COLO829 (cell line): Measurements from ENCODE around the gene ADAM8.

Experiments
- DNase-seq: peaks from one replicate; pipeline ENCODE4 v3.0.0; 2012; ENCODE audit warnings: low spot score

Gene ADAM8

DNA sequence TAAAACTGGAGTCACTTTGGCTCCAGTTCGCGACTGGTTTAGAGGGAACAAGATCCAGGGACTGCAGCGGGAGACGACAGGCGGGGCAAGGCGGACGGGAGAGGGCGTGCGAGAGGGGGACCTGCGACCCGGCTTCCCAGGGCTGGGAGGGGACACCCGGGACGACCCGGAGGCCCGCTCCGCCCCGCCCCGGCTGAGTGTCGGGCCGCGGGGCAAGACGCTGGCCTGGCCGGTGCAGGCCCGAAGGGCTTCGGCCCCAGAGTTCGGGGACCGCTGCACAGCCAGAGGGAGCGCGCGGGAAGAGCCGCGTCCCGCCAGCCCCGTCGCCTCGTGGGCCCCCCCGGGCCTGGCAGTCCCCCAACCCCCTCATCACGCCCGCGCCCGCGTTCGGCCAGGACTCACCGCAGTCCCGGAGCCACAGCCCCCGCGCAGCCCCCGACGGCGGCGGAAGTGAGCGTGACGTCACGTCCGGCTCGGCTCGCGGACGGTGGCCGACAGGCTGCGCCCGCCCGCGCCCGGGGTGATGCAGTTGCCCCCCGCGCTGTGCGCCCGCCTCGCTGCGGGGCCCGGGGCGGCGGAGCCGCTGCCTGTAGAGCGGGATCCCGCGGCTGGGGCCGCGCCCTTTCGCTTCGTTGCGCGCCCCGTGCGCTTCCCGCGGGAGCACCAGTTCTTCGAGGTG, 31.9 kb upstream of the ADAM8 start, which contains the start of the genes TUBGCP2 and ZNF511:
Gene TUBGCP2, minus strand, starts transcription at position 452 of the 679 bp plus-strand sequence. CDS start 5,931 bp downstream, outside the sequence.
Gene ZNF511, plus strand, starts transcription at position 494 of the 679 bp plus-strand sequence. Its CDS starts 30 bp downstream, at position 524.
- peak; percentile 38 for DNase-seq

DNA sequence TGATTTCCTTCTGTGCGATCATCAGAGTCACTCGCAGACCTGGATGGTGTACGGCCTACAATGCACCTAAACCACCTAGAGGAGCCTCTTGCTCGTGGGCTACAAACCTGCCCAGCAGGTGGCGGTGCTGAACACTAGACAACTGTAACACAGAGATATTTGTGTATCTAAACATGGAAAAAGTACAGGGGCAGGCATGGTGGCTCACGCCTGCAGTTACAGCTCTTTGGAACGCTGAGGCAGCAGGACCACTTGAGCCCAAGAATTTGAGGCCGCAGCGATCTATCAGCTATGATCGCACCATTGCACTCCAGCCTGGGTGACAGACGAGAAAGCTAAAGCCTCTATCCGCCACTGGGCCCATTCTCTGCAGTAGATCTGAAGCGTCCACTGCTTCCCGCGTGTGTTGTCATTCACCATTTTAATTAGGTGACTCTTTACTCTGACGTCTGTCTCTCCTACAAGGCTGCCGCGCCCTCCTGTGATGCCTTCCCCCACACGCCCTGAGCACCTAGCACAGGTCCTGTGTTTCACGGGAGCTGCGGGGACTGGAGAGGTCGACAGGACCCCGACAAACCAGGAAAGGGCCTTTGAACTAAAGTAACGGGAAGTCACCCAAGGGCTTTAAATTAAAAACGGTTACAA, 31.2 kb upstream of the ADAM8 start:
- DNase-seq, result peak; percentile 16

DNA sequence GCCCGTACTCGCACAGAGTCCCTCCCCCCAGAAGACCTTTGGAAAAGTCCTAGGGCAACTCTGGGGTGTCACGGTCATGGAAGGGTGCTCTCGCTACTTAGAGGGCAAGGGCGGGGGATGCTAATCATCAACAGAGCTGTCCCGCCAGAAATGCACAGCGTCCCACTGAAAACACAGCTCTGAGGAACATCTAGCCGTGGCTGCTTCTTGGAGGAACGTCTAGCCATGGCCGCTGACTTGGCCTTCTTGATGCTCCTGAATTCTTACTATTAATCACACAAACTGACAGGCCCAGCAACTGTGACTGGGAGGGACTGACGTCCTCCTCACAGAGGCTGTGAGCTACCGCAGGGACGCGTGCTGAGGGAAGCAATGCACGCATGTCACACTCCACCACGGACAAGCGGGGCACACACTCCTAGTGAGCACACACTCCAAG, 30.3 kb upstream of the ADAM8 start:
- no peak for DNase-seq

DNA sequence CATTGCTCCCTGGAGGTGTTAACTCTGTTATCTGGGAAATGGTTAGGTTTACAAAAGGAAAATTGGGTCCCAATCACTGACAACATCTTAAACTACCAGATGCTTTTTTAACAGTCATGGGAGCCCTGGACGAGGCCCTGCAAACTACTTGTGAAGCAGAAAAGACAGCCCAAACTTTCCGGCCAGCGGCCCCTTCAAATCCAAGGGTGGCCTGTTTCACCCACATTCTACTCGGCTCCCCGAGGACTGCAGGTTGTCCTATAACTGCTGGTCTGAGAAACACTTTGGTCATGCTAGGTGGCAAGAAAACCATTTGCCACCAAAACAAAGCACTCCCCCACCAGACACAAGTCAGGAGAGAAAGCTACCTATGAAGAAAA, 29.4 kb upstream of the ADAM8 start:
- DNase-seq, result no peak

DNA sequence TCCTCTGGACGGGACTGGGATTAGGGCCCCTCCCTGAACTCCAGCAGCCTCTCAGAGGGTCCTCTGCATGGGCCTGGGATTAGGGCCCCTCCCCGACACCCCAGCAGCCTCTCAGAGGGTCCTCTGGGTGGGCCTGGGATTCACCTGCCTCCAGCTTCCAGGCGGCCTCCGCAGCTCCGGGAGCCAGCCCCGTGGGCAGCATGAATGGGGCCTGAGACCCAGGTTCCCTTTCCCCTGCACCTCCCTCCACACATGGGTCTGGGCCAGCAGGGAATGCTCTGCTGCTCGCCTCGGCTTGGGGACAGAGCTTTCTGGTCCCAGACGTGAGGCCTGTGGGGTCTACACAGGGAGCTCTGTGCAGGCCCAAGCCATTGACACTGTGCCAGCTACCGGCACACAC, 26.5 kb upstream of the ADAM8 start:
- DNase-seq, result no peak

DNA sequence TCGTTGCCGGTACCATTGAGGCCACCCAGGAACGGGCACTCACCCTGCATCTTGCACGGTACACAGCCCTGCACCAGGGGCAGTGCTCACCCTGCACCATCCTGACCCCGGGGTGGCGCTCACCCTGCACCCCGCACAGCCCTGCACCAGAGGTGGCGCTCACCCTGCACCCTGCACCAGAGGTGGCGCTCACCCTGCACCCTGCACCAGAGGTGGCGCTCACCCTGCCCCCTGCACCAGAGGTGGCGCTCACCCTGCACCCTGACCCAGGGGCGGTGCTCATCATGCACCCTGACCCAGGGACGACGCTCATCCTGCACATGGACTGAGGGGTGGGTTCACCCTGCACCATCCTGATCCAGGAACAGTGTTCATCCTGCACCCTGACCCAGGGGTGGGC, 25.6 kb upstream of the ADAM8 start:
- no peak for DNase-seq

DNA sequence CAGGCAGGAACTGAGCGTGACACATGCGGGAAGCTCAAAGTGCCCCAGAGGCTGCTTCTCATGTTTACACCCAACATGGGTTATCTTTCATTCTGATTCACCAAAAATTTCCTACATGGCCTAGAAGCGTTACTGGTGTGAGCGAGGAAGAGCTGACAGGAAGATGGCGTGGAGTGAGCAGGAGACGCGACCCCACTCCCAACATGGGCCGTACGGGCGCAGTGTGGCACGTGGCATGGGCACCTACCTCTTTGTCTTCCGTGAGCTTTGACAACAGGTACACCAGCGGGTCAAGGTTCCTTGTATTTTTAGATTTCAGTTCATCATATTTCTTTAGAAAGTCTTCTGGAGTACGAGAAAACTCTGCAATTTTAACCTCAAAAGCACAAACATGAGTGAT, 23.1 kb upstream of the ADAM8 start:
- DNase-seq, result no peak

DNA sequence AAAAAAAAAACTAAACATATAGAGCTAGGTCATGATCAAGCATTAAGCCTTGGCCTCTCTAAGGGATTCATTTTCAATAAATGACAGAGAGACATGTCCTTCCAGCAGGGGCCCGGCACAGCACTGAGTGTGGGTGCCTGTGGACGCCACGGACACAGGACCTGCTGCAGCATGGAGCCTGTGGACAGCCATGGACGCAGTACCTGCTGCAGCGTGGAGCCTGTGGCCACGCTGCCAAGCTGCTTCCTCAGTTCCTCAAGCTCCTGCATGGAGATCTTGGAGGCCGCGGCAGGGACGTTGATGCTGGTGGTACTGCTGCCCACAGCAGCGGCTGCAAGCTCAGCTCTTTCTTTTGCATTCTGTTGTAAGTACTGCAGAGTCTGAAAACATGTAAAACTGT, 22.6 kb upstream of the ADAM8 start:
- no peak for DNase-seq

DNA sequence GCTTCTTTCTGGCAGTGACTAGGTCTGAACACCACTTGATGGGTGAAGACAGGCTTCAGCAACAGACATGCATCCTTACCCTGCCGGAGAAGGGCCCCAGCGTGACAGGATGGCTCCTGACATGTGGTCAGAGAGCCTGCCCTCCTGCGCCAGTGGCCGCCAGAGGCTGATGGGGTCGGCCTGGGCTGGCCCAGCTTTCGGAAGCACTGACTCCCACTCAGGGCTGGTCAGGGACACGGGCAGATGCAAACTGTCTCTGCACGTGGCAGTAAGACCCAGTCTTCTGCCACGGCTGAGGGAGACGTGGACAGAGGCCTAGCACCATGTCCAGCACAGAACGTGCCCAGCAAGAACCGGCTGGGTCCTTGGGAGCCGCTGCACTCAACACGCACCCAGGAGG, 21.8 kb upstream of the ADAM8 start:
- no peak for DNase-seq

DNA sequence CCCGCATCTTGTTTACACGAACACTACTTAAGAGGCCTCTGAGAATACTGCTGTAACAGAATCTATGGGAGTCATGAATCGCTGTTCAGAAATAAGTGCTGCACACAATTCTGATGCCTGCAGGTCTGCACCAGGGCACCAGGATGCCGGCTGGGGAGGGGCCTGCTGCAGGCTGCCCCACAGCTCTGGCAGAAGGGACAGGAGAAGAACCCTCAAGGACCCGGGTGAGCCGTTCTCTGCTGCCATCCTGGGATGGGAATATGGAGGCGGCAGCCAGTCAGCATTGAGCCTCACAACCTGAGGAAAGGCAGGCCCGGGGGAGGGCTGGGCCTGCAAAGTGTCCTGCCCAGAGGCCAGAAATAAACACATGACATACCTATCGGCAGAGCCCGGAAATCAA, 20.8 kb upstream of the ADAM8 start:
- no peak for DNase-seq

DNA sequence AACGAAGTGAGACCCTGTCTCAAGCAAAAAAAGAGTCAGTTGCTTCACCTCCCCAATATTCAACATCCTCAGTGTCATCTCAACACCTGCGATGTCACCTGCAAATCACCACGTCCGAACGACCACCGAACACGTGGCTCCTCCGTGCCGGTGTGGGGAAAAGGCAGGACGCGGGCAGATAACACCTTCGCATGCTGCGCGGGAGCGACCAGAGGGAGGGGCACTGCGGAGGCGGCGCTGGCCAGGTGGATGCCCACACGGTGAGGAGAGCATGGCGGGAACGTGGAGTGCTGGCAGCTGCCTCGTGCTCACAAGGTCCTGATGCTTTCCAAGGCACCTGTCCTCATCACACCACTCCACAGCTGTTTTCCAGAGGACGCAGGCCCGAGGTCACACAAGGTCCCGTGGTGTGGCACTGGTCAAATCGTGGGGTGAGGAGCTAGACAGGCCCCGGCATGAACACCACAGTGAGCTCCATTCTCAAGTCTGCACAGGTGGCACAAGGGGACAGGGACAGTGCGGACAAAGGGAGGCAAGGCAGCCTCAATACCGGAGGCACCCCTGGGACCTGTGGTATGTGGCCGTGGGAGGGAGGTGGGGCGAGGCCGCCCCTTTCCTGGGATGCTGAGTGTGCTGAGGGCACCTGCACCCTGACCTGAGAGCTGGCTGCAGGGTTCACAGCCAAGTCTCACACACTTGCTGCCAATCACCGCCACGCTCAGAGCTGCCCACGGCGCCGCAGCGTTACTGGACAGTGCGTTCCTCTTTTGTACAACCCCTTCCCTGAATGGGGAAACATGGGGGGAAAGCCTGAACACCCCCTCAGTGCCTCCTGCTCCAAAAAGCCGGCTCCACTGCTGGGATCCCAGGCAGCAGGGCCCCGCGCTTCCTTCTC, 19.0 kb upstream of the ADAM8 start:
- no peak for DNase-seq

DNA sequence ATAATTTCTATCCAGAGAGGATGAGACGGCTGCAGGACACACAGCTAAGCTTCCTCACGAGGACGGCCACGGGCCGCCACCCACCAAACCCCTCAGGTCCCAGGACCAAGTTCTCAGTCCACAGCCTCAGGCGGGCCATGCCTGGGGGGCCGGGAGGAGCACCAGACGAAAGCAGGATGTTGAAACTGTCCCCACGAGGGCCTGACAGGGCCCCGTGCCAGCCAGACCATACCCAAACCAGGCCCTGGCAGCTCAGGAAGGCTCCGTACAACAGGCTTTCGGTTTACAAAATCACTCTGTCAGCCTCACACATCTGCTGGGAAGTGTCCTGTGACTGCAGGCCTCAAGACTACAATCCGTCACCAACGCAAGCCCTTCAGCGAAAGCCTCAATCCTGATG, 17.5 kb upstream of the ADAM8 start:
- no peak for DNase-seq

DNA sequence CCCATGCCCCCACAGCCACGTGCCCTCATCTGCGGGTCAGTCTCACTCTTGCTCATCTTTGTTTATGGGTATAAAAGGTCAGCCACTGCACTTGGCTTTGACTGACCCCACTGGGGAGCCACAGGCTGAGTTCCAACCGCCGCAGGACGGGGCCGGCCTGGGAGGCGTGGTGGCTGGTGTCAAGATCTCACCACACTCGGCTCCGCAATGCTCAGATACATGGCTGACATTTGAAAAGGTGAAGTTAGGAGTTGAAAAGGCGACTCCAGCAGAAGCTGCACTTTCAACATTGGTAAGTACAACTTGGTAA, 17.1 kb upstream of the ADAM8 start:
- no peak for DNase-seq

DNA sequence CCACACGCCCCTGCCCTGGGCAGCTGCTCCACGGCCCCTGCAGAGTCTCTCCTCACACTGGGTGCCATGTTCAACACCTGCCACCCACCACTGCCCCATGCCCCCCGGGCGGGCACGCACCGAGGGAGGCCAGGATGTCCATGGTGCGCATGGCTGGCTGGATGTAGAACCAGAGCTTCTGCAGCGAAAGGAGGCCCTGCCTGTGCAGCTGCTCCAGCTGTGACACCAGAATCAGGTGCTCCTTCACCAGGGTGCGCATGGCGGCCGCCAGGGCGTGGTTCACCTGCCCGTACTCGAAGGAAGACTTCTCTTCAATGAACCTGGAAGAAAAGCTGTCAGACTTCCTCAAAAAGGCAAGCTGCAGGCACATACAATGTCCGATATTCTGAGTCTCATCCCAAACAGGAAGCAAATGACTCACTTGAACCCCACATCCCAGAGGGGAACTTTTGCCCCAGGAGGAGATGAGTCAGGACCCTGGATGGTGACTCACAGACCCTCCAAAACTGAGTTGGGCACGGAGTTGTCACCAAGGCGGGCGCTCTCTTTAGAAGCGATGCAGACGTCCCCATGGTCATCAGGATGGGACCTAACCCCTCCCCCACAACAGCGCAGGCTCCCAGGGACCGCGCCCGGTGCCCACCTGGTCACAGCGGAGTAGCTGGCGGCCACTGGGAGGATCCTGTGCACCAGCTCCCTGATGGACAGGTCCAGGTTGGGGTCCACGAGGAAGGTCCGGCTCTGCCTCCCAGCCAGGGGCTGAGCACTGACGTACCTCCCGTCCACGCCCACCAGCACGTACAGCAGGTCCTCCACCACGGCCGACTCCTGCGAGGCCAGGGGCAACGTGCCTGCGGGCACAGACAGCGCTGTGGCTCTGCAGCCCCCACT, 16.5 kb upstream of the ADAM8 start:
- no peak for DNase-seq

DNA sequence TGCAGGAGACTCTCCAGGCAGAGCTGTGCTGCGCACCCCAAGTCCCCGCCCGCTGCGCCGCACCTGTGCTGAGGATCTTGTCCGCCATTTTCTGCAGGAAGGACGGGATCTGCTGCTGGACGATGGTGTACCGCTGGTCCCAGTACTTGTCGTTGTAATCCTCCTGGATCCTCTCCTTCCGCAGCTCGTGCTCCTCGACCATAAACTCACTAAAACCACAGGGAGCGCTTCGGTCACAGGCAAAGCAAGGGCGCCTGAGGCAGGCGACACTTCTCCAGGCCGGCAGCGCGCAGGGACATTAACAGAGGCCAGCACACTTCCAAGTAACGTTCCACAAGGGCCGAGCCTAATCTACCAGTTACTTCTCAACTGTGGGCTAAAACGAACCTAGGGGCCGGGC, 13.1 kb upstream of the ADAM8 start:
- DNase-seq, result no peak

DNA sequence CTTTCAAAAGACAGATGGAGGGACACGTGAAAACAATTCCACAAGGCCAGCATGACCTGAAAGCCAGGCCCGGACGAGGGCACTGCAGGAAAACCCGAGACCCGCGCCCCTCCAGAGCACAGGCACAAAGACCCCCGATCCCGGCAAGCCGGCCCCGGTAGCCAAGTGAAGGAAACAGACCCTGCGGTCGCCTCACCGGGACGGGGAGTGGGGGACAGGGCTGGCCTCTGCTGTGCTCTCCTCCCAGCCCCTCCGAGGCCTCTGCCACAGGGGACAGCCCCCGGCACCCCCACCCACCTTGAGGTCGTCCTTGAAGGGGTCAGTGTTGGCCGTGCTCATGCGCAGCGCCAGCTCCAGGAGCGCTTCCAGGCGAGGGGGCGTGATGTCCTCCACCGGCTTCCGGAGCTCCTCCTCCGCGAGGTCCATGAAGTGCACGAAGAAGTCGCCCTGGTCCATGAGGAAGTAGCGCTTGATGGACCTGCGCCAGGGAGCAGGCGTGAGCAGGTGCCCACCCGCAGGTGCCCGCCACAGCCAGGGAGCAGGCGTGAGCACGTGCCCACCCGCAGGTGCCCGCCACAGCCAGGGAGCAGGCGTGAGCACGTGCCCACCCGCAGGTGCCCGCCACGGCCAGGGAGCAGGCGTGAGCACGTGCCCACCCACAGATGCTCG, 11.3 kb upstream of the ADAM8 start:
- DNase-seq, result no peak

DNA sequence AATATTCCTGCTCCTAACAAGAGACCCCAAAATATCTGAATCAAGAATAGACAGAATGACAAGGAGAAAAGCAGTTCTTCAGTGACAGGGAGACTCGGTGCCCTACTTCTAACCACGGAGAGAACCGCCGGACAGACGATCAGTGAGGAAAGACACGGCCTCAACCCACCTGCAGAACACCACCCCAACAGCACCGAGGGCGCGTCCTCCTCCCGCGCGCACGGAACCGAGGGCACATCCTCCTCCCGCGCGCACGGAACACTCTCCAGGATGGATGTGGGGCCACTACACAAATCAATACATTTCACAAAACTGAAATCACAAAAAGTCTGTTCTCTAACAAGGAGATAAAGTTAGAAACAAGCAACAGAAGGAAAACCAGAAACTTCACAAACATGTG, 9.7 kb upstream of the ADAM8 start:
- no peak for DNase-seq

DNA sequence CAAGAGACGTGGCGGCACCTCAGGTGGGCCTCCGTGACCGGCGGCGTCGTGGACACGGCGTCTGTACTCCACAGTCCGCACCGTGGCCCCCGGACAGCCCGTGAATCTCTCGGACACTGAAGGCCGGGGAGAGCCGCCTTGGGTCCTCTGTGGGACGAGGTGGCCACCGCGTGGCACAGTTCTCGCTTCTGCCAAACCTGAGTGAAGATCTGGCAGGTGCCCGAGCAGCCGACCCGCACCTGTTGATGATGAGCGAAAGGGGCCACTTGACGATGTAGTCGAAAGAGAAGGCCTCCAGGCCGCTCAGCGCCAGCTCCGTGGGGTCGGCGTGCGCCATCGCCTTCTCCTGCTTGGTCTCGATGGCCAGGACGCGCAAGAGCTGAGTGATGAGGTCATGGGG, 8.5 kb upstream of the ADAM8 start:
- no peak for DNase-seq

DNA sequence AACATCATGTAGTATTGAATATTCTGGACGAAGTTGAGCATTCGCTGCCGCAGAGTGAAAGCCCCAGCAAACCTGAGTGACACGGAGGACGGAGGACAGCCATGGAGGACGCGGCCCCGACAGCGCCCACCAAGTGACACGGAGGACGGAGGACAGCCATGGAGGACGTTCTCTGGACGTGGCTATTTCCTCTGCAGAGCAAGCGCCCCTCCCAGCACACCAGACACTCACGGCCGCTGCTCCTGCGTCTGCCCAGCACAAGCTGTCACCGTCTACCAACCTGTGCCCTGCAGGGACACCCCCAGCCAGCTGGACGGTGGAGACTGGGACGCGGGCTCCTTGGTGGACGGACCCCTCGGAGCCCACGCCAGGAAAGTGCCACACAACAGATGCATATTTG, 7.3 kb upstream of the ADAM8 start:
- no peak for DNase-seq

DNA sequence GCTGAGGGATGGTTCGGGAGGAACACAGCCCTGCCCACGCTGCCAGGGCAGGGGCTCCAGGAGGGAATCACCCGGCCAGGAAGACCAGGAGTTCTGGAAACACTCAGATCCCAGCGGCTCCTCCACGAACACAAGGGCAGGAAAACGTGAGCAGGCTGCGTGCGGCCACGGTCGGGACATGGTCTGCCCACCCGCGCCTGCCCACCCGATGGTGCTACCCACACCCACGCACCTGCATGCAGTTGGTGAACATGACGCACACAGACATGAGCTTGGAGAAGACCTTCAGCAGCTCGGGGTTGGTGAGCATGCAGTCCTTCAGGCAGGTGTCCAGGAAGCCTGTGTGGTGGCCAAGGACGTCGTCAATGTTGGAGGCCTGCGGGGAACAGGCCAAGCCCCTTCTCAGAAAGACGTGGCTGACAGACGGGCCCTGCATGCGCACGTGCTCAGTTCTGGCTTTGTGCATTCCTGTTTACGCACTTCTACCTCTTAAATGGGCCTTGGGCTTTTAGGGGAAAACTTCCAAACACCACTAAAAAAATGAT, 6.2 kb upstream of the ADAM8 start:
- DNase-seq, result no peak
